ENCODE results near the gene ALB. TPM values are rescaled to one million over a fixed set of nuclear protein-coding genes. Genes with fewer than 3 reads are reported as not detected.

ALB gene
- total and polyA plus RNA-seq, 8 donors = 0.99 to 111 (median 4.1) TPM; not detected in 1

DNA sequence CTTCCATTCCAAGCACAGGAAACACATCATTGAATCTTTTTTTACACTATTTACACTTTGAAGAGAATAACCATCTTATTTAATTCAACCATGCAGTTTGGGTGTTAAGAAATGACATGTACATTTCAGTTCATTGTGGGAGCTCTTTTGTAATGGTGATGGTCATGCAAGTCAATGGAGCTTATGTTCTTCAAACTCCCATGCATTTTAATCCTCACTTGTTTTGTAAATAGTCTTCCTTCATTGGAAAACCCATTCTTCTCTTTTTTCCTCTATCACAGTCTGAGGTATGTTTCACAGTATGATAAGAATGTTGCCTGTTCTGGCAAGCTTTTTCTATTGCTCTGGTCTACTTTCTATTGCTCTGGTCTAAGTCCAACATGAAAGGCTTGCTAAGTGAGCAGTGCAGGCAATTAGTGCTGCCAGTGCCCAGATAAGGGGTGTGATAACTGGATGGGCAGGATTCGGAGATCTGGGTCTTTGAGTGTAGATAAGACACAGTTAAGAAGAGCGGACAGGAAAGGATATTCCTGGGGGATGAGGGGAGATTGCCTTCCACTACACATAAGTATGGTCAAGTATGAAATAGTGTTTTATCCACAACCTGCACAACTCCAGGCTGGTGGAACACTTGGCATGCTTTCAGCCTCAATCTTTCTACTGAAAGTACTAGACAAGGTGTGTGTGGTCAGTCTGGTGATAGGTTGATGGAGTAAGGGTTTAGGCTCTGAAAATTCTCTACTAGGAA lies 49.0 kb downstream of the ALB start:
- ATAC-seq (no peak), DNase-seq (no peak)
- no peak overlapping the region for H3K4me3 ChIP-seq
- H3K36me3 ChIP-seq = no peaks in the 10 kb centered on the region
- no peaks in the 10 kb centered on the region for H3K4me1 ChIP-seq
- TF ChIP-seq, protein P1, sequence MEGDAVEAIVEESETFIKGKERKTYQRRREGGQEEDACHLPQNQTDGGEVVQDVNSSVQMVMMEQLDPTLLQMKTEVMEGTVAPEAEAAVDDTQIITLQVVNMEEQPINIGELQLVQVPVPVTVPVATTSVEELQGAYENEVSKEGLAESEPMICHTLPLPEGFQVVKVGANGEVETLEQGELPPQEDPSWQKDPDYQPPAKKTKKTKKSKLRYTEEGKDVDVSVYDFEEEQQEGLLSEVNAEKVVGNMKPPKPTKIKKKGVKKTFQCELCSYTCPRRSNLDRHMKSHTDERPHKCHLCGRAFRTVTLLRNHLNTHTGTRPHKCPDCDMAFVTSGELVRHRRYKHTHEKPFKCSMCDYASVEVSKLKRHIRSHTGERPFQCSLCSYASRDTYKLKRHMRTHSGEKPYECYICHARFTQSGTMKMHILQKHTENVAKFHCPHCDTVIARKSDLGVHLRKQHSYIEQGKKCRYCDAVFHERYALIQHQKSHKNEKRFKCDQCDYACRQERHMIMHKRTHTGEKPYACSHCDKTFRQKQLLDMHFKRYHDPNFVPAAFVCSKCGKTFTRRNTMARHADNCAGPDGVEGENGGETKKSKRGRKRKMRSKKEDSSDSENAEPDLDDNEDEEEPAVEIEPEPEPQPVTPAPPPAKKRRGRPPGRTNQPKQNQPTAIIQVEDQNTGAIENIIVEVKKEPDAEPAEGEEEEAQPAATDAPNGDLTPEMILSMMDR (IDR thresholded peaks at IDR 0.05) = no peak
- no peaks in the 10 kb centered on the region for H3K27me3 ChIP-seq
- no peaks in the 10 kb centered on the region for H3K9me3 ChIP-seq
- H3K27ac ChIP-seq = no peak overlapping the region
- intact Hi-C loops (cut with DNase I) = no loop called here

- H3K36me3 ChIP-seq = no peaks in the 10 kb centered on the region
- TF ChIP-seq, protein P1 (IDR thresholded peaks at IDR 0.05) = no peak
- intact Hi-C loops (cut with DNase I) = no loop called here
- H3K27me3 ChIP-seq = no peaks in the 10 kb centered on the region
- H3K27ac ChIP-seq = no peak overlapping the region
- no peak for DNase-seq
- no peak for ATAC-seq
- no peaks in the 10 kb centered on the region for H3K4me1 ChIP-seq
- no peak overlapping the region for H3K4me3 ChIP-seq
- H3K9me3 ChIP-seq = no peaks in the 10 kb centered on the region
Observed at GRCh38 chr4:73453701-73454005, 49.6 kb downstream of the ALB start.

- no peaks in the 10 kb centered on the region for H3K4me1 ChIP-seq
- DNase-seq = no peak
- H3K27me3 ChIP-seq = no peaks in the 10 kb centered on the region
- TF ChIP-seq, protein P1 (IDR thresholded peaks at IDR 0.05) = no peak
- ATAC-seq = no peak
- no peaks in the 10 kb centered on the region for H3K9me3 ChIP-seq
- H3K27ac ChIP-seq = no peak overlapping the region
- no peaks in the 10 kb centered on the region for H3K36me3 ChIP-seq
- intact Hi-C loops (cut with DNase I) = no loop called here
- no peak overlapping the region for H3K4me3 ChIP-seq
Observed at GRCh38 chr4:73454920-73455319, 50.8 kb downstream of the ALB start.

- intact Hi-C loops (cut with DNase I) = no loop called here
- H3K27ac ChIP-seq = no peak overlapping the region
- ATAC-seq (no peak), DNase-seq (no peak)
- no peak overlapping the region for H3K4me3 ChIP-seq
- H3K36me3 ChIP-seq = no peaks in the 10 kb centered on the region
- H3K9me3 ChIP-seq = no peaks in the 10 kb centered on the region
- H3K4me1 ChIP-seq = no peaks in the 10 kb centered on the region
- TF ChIP-seq, protein P1 (IDR thresholded peaks at IDR 0.05) = no peak
- no peaks in the 10 kb centered on the region for H3K27me3 ChIP-seq
Observed at GRCh38 chr4:73456177-73457022, 52.3 kb downstream of the ALB start.
